AG10803 (cell line): Measurements from ENCODE around the gene DEAF1.
"Not testable (repeated sequence)": the region's sequence is repeated elsewhere in the genome, so short reads cannot be mapped to it uniquely, and the experiment has no call there.

ENCODE experiments used
- DNase-seq: peaks from one replicate; pipeline ENCODE4 v3.0.0; 2010; ENCODE audit warnings: low read depth
- H3K4me3 ChIP-seq: 2 replicates; pipeline ENCODE4 v1.5.1; 2011; ENCODE audit warnings: mild to moderate bottlenecking, low read length, control low read depth
- CTCF ChIP-seq: conservative IDR thresholded peaks from 2 replicates; pipeline ENCODE4 v1.5.1; 2011; ENCODE audit warnings: mild to moderate bottlenecking, low read length, control low read depth, inconsistent platforms

The DEAF1 gene

DNA sequence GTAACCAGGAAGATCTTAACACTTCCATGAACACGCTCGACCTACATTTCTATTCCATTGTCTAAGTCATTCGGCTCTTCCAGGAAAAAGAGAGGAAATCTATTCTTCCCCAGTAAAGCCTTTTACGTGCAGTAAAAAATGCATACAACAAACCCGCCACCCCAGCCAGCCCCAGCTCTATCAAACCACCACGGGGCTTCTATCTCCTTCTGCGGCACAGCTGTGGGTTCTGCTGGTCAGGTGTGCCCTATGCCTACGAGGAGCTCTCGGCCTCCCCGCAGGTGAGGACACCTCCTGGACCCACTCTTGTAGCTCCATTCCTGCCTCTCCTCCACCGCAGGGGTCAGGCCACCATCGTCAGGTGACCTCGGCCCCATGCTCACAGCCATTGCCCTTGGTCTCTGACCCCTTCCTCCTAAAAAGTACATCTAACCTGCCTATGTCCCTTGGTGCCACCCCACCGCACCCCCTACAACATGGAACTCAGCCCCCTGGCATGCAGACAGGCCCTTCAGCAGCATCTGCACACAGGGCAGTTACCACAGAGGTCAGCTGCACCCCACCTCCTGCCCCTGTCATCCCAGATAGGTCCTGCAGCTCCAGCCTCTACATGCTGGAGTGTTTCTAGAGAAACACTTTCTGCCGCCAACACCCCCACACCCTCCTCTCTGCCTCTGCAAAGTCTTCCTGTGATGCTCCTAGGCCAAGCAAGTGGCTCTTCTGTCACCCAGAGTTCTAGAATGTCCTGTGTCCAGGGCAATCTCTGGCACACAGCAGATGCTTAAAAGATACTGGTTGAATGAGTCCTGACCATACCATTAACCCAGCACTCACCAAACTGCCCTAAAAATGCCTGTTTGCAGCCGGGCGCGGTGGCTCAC, 3.1 kb downstream of the DEAF1 start:
- no peak for DNase-seq
- H3K4me3 ChIP-seq, result no peak overlapping the region

GRCh38 chr11:690738-691633, 4.0 kb downstream of the DEAF1 start:
- no peak for TF ChIP-seq CTCF
- no peak for DNase-seq

More for the DNA sequence above, 3.1 kb downstream of the DEAF1 start:
- TF ChIP-seq CTCF, result no peak

DNA sequence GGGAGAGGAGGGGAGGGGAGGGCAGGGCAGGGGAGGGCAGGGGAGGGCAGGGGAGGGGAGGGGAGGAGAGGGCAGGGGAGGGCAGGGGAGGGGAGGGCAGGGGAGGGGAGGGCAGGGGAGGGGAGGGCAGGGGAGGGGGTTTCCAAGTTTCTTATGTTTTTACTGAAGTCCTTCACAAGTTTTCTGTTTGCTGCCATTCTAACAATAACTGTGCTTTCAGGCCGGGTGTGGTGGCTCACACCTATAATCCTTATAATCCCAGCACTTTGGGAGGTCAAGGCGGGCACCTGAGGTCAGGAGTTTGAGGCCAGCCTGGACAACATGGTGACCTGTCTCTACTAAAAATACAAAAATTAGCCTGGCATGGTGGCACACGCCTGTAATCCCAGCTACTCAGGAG, 4.8 kb downstream of the DEAF1 start:
- H3K4me3 ChIP-seq, DNase-seq: not testable (repeated sequence)

More at GRCh38 chr11:690738-691633, 4.0 kb downstream of the DEAF1 start:
- no peak overlapping the region for H3K4me3 ChIP-seq

DNA sequence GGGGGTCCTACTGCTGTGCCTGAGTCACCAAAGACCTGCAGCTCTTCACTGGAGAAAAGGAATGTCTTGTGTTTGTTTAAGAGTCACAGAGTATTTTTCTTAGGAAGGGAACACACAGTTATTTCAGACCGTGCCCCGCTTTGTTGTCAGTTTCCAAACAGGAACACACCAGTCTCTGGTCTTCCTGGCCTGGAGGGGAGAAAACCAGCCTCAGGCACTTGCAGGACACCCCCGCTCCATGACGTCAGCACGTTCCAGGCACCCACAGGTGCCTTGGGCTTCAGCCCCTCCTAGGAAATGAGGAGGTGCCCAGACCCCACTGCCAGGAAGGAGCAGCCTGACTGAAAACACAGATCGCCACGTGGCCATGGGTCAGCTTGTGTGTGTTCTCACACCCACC, 5.4 kb downstream of the DEAF1 start:
- no peak overlapping the region for H3K4me3 ChIP-seq
- no peak for TF ChIP-seq CTCF
- no peak for DNase-seq

DNA sequence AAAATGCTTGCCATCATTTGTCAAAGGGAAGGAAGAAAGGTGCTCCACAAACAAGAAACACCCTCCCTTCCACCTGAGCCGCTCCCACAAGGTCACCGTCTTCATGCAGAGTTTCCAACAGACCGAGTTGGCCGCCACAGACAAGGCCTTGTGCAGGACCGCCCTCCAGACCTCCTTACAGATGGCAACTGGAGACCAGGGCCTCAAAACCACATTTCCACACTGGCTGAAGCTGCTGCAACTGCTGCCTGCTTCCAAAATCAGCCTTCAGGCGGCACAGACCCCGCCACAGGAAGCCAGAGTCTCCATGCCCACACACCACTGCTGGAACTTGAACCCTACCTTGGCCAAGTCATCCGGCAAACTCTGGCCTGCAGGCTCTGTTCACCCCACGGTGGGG, 6.3 kb downstream of the DEAF1 start:
- no peak for DNase-seq
- no peak overlapping the region for H3K4me3 ChIP-seq
- TF ChIP-seq CTCF, result no peak

- H3K4me3 ChIP-seq, result no peak overlapping the region
- TF ChIP-seq CTCF, result no peak
- no peak for DNase-seq
Observed at GRCh38 chr11:687751-688150, 7.3 kb downstream of the DEAF1 start.

DNA sequence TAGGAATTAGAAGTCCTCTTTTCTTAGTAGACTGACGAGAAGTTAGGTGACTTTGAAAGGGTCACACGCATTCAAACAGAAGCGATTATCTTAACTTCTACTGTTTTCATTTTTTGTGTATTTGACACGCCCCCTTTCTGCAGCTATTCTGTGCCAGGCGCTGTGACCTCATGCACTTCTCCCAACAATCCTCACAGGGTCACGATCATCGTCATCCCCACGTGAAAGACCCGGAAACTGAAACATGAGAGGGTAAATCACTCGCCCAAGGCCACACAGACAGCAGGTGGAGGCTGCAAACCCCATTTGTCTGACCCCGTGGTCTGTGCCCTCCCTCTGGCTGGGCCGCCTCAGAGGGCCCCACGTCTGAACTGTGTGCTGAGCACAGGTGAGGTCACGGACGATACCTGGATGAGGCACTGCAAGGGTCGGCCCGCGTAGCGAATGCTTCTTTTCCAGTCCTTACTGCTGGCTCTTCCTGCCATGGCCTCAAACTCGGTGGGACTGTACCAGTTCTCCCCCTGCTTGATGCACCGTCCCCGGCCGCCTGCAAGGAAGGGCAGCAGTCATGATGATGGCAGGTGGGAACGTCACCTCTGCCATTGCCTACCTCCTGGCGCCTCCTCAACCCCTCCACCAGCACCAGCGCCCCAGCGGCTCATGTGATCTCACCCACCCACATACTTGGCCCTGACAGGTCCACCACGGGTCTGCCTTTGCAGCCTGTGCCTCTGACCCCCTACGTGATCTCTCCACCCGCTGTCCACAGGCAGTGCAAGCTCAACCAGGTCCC, 8.4 kb downstream of the DEAF1 start:
- TF ChIP-seq CTCF, result no peak
- no peak overlapping the region for H3K4me3 ChIP-seq
- DNase-seq, result no peak
